GM21825 (cell line): ENCODE results near the gene S100A12.

ENCODE experiments used
- ATAC-seq: cut with Tn5 transposase; IDR thresholded peaks from one replicate; pipeline ENCODE4 v1.9.1; 2021; ENCODE audit warnings: mild to moderate bottlenecking, moderate library complexity; ENCODE audit not compliant: unreplicated experiment

S100A12 gene

DNA sequence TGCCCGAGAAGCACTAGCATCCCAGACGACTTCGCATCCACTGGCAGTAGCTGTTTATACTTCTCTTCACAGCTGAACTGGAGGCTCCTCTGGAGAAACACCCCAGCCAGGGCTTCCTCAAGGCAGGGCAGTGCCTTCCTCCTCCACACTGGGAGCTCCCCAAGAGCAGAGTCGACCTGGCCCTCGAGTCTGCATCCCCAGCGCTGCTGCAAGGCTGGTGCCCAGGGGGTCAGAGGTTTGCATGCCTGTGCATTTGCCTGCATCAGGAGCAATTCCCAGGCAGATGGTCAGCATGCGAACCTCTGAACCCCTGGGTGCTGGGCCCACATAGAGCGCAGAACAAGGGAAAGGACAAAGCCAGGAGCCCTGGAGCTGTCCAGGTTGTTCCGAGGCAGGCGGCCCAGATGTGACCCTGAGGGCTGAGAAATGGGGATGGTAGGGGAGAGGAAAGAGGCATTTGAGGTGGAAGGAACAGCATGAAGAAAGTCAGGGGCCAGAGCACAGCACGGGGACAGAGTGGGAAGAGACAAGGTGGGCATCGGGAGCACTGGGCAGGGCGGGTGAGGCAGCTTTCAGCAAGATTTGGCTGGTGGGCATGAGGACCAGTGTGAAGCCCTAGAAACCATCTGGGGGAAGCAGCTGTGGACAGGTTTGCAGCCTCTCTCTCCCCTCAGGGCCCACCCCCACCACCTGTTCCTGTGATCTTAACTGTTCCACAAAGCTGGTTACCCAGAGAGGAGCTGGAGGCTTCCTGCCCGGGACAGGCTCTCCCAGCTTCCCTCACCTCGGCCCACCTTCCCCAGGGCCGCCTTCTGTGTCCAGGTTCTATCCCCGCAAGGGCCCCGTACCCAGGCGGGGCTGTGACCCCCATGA is 21.9 kb upstream of the S100A12 start:
- ATAC-seq, result no peak

DNA sequence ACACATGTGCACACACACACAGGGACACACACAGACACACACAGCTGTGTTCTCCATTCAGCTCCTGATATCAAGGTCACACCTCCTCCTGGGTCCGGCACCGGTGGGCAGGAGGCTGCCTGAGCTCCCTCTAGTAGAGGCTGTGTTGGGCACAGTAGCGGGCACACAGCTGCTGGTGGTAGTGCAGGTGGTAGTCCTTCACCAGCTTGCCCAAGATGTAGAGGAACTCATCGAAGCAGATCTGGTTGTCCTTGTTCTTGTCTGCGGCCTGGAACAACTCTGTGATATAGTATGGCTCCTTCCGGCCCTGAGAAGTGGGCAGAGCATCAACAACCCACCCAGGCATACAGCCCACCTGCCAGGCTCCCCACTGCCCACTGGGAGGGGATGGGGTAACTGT is 21.0 kb upstream of the S100A12 start:
- no peak for ATAC-seq

DNA sequence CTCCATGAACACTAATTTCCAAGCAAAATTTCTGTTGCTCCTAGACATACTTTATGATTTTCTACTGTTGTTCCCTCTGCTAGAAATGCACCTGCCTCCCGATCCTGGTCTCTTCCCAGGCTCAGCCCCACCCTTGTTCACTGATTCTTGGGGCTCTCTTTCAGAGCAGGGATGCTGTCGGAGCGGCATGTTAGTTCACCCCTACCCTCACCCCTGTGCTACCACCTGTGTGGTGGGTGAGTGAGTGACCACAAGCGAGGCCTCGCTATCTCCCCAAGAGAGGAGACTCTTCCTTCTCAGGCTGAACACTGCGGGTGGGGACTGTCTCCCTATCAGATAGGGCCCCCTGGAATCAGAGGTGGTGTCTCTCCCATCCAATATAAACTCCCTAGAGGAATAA is 20.4 kb upstream of the S100A12 start:
- ATAC-seq, result no peak

DNA sequence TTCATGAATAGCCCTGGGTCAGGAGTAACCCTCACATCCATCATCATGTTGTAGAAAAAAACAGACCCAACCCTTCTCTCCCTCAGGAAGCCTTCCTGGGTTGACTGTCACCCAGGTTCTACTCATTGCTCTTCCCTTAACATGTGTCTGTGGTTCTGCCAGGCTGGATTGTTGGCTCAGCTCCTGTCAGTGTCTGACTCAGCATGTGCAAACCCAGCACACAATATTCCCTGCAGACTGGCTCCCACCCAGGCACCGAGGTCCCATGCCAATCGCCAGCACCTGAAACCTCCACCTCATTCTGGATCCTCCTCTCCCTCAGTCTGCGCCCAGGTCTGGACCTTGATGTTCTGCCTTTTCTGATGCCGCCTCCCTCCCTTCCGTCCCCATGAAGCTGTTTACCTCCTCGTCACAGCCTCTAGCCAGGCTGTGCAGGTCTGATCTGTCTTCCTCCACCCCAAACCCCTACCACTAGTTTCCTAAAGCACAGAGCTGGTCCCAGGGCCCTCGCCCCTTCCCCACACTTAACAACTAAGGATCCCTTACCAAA is 19.8 kb upstream of the S100A12 start:
- no peak for ATAC-seq

DNA sequence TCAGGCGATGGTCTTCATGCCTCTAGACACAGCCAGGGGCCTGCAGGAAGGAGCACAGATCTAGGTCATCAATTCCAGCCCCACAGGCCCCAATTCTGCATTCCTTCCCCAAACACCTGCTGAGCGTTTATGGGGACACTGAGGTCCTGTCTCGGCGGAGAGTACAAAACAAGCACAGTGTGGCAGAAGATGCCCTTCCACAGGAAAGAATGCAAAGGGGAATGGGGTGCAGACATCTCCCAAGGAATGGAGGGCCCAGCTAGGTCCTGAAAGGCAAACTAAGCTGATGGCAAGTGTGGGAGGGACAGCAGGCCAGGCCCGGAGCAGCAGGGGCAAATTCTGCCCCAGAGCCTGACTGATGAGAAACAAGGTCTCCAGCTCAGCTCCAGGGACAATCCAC is 19.0 kb upstream of the S100A12 start:
- ATAC-seq, result no peak

DNA sequence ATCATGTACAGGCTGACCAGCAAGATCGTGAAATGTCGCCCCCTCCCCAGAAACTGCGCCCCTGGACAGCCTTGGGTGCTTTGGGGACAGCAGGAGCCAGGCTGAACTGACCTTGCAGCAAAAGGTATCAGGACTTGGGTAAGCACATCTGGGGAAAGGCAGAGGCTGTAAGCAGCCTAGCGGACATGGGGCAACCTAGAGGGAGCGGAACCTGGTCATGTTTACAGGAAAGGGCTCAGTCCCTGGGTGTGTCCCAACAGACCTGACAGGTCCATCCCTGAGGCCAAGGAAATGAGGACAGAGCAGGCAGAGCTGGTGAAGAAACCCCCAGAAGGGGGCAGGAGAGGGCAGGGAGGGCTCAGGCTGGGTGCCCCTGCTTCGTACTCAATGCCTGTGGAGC is 18.5 kb upstream of the S100A12 start:
- no peak for ATAC-seq

DNA sequence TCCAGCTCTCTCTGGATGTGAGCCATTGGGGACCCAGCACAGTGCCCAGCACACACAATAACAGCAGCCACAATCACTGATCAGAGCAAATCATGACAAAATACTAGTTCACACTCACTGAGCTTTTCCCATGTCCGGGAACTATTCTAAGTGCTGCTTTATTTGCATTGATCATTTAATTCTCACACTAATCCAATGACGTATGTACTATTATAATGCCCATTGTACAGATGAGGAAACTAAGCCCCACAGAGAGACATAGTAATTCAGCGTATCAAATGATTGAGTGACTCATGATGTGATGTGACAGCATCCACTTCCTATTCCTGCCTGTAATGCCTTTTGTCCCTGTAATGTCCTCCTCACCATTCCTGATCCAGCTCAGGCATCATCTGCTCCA is 17.4 kb upstream of the S100A12 start:
- no peak for ATAC-seq

DNA sequence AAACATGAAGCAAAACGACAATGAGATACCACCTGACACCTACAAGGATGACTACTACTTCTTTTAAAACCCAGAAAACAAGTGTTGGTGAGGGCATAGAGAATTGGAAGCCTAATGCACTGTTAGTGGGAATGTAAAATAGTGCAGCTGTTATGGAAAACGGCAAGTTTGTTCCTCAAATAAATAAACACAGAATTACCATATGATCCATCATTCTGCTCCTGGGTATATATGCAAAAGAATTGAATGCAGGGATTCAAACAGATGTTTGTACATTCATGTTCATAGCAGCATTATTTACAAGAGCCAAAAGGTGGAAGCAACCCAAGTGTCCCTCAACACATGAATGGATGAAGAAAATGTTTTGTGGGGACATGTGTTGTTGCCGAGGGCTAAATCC is 16.8 kb upstream of the S100A12 start:
- ATAC-seq, result no peak

DNA sequence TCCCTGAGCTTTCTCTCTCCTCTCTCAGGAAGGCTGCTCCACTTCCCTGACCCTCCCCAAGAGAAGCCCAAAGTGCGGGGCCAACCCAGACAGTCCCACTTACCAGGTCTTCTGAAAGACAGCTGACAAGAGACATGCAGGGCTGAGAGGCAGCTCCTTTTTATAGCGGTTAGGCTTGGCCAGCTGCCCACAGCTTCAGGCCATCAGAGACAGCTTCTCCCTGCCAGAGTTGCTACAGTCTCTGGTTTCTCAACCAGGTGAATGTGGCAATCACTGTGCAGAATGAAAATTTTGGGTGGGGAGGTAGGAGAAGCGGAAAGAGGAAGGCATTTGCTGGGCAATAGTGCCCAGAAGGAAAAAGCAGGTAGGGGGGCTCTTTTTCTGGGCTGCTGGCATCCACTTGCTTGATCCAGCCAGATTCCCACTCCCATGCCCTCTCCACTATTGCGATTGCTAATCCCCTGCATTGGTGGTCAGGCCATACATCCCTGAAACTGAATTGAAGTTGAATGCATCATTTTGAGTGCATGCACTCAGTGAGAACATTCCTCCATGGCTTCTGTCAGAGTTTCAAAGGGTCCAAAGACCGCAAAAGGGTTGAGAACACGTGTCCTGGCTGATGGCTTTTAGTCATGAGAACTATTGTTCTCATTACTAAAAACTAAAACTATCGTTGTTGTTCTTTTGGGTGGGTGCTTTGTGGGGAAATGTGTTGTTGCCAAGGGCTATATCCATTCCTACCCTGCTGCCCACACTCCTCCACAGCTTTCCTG is 15.7 kb upstream of the S100A12 start, which contains the start of gene S100A8:
TSS of gene S100A8 (minus strand) at position 136 of the 773 bp plus-strand sequence. CDS start 538 bp downstream, outside the sequence.
- no peak for ATAC-seq

DNA sequence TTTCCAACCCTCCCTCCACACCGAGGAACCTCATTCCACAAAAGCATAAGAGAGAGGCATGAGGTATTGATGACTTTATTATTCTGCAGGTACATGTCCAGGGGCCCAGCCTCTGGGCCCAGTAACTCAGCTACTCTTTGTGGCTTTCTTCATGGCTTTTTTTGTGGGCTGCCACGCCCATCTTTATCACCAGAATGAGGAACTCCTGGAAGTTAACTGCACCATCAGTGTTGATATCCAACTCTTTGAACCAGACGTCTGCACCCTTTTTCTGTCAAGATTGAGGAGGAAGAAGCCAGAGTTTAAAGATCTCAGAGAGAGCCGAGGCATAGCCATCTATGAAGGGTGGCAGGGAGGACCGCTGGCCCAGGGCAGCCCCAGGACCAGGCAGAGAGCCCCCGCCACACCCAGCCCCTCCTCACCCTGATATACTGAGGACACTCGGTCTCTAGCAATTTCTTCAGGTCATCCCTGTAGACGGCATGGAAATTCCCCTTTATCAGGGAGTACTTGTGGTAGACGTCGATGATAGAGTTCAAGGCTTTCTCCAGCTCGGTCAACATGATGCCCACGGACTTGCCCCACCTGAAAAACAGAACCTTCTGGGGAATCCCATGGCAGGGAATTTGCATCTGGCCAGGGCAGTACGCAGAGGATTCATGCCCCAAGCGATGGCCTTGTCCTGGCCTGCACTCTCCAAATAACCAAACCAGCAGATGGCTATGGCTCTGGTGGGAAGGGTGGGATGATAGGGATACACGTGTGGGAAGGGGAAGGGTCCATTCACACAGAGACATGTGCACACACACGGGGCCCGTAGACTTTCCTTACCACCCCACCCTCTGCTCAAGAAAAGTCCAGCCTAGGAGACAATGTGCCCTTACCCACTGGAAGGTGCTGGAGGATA is 14.8 kb upstream of the S100A12 start:
- ATAC-seq, result no peak

DNA sequence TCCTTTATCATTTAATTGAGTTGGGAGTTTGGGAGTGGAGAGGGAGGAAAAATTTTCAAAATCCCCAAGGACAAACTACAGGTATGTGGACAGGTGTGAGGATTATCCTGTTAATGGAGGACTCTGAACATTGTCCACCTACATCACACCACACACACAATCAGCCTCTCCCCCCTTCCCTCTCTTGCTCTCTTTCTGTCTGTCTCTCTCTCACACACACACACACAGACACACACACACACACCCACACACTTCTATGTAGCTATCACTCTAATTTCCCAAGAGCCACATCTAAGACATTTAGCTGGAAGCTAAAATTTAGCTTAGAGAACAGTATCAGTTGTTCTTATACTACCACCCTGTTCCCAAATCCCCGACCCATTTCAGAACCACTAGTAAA is 14.0 kb upstream of the S100A12 start:
- ATAC-seq, result no peak

DNA sequence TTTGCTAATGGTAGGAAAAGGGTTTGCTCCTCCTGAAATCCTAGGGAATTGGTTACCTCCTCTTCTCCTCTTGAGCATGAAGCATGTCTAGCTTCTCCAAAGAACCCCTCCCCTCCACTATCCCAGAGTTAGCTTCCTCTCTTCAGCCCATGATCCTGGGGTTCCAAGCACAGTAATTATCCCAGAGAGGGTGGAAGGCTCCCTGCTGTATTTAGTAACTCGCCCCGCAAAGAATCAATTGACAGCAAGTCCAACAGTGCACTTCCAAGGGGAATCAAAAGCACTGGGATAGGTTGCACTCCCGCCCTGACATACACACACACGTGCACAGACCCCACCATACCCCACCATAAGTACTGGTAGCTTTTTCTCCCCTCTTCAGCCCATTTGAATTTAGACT is 12.4 kb upstream of the S100A12 start:
- no peak for ATAC-seq

DNA sequence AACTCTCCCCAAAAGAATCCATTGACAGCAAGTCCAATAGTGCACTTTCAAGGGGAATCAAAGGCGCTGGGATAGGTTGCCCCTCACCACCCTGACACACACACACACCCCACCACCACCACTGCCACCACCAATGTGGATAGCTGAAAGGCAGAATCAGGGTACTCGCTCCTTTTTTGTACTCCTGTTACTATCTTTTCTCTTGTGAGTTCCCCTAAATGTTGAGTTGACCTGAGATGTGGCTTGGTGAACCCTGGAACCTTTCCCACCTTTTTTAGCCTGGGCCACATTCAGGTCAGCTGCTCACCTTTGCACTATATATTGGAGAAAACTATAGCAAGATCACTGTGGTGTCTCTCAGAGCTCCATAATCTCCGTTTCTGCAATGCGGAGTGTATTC is 11.6 kb upstream of the S100A12 start:
- ATAC-seq, result no peak

DNA sequence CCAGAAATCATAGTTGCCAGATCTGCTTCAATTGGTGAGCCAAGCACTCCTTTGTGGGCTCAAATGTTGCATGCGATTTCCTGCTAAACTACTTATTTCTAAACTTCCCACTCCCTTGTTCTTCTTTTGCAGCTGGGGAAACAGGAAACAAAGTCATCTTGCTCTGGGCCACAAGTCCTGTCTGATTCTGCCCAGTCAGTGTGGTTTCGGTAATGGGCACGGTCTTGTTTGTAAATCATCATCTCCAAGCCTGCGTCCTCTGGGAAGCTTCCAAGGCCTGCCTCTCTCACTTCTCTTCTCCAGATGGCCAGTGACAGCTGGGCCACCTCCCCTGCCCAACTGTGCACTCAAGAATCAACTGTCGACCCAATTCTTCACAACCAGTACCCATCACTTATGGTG is 11.1 kb upstream of the S100A12 start:
- ATAC-seq, result no peak

DNA sequence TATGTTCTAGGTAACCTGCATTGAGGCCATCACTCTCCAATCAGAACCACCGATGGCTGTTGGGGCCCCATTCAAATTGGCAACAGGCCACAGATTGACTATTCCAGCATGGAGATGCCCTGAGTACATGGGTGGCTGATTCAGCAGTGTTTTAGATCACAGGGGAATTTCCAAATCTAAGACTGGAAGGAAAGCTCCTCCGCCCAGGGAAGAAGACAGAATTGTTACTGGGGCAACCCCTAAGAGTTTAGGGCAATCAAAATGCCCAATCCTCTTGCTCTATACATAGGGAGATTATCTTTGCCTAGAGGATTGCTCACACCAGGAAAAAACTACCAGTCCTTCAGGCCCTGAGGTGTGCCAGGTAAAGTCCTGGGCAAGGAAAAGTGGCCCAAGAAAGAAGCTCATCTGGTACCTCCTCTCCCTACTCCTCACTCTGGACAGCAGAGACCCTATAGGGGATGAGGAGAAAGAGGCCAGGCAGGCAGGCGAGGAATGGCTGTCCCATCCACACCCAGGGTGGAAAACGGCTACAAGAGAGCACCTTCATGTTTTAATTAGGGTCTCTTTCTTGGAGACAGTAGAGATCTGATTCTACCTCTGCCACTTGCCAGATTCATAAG is 9.6 kb upstream of the S100A12 start:
- no peak for ATAC-seq

DNA sequence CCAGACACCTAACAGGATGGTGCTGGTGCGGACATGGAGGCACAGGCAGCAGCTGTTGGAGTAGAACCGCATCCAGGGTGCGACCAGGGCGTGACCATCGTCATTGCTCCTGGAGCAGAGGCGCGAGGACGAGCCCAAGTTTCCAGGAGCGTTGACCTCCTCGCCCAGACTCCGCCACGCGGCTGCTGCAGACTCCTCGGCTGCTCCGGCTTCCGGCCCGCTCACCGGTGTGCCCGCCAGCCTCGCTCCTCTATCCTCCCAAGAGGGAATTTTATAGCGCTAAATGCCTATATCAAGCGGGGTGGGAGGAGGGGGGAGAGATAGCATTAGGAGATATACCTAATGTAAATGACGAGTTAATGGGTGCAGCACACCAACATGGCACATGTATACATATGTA is 5.3 kb upstream of the S100A12 start:
- ATAC-seq, result no peak

DNA sequence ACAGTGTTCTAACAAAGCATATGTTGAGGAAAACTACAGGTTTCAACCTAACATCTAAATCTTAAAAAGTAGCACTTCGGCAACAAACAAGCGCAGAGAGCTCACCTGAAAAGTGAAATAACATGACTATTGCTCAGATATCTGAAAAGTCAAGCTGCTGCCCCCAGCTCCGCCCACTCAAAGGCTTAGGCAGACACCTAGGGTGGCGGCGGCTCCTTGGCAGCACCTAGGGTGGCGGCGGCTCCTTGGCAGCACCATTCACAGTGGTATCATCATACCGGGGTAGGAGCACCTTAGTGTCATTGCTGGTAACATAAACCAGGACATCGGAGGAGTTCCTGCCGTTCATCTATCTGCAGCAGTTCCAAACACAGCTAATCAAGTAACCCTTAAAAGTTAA is 4.2 kb upstream of the S100A12 start:
- ATAC-seq, result no peak

DNA sequence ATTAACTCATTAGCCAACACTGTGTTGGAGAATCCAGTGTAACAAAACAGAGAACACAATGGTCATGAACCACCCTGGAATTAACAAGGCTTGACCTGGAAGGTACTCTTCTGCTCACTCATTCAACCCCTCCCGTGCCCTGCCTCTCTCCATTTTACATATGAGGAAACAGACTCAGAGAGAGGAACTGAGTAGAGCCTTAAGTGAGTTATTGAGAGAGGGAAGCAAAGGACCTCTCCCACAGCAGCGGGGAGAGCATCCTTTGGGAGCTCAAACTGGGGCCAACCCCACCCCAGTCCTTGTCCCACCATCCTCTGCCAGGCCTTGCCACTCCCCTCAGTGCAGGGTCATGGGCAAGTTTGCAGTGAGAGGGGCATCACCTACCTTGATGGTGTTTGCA is 1.4 kb downstream of the S100A12 start:
- ATAC-seq, result no peak

DNA sequence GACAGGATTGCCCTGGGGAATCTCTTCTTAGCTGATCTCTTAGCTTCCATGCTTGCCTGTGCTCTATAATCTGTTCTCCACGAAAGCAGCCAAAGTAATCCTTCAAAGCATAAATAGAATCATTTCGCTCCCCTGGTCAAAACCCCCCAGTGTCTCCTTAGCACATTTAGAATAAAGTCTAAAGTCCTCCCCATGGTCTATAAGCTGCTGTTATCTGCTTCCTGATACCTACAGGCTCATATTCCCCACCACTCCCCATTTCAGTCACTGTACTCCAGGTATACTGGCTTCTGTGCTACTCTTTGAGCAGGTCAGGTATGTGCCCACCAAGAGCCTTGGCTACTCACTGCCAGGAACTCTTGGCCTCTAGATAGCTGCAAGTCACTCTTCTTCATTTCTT is 2.9 kb downstream of the S100A12 start:
- ATAC-seq, result no peak

DNA sequence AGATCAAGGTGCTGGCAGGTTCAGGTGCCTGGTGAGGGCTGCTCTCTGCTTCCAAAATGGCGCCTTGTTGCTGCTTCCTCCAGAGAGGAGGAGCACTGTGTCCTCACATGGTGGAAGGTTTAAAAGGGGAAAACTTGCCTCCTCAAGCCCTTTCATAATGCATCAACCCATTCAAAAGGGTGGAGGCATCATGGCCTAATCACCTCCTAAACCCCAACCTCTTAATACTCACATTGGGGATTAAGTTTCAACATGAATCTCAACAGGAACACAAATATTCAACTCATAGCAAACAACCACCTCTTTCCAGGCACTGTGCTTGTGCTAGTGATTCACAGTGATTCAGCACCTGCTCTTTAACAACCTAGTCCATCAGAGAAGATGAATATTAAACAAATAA is 4.2 kb downstream of the S100A12 start:
- no peak for ATAC-seq
